Liver (tissue), 9 donors: ENCODE measurements around the gene THUMPD2. TPM values are rescaled to one million over a fixed set of nuclear protein-coding genes. Genes with fewer than 3 reads are reported as not detected.

Experiments
- DNase-seq: peaks from one replicate; pipeline ENCODE4 v3.0.0-alpha.2; 2017; ENCODE audit warnings: low spot score
- H3K27ac ChIP-seq, 2 donors: one replicate each; pipeline ENCODE4 v1.7.0; 2013; ENCODE audit warnings: inconsistent platforms in 2 of 2, low read length in 2 of 2, control low read depth in 1 of 2, low read depth in 1 of 2, mild to moderate bottlenecking in 1 of 2
- H3K27me3 ChIP-seq, 4 donors: one replicate each; pipeline versions ENCODE4 v1.6.1 to v1.7.0; 2013; ENCODE audit warnings: low read length in 3 of 4, inconsistent platforms in 1 of 4, mild to moderate bottlenecking in 1 of 4, moderate library complexity in 1 of 4; ENCODE audit not compliant: control insufficient read depth in 4 of 4, insufficient read depth in 4 of 4
- H3K36me3 ChIP-seq, 4 donors: one replicate each; pipeline versions ENCODE4 v1.6.1 to v1.7.0; 2013; ENCODE audit warnings: low read length in 3 of 4, mild to moderate bottlenecking in 3 of 4, low read depth in 1 of 4, moderate library complexity in 1 of 4; ENCODE audit not compliant: control insufficient read depth in 4 of 4, insufficient read depth in 3 of 4
- H3K4me1 ChIP-seq, 4 donors: one replicate each; pipeline versions ENCODE4 v1.6.1 to v1.7.0; 2013; ENCODE audit warnings: low read length in 3 of 4, mild to moderate bottlenecking in 3 of 4, moderate library complexity in 1 of 4; ENCODE audit not compliant: control insufficient read depth in 4 of 4, insufficient read depth in 4 of 4
- H3K4me3 ChIP-seq, 3 donors: one replicate each; pipeline versions ENCODE4 v1.6.1 to v1.7.0; 2013; ENCODE audit warnings: low read length in 3 of 3, control low read depth in 1 of 3, low read depth in 1 of 3, mild to moderate bottlenecking in 1 of 3
- H3K9ac ChIP-seq, 2 donors: one replicate each; pipeline ENCODE4 v1.7.0; 2013; ENCODE audit warnings: low read length in 2 of 2, mild to moderate bottlenecking in 2 of 2, moderate library complexity in 2 of 2, control low read depth in 1 of 2, low read depth in 1 of 2
- H3K9me3 ChIP-seq, 4 donors: one replicate each; pipeline versions ENCODE4 v1.6.1 to v1.7.0; 2013; ENCODE audit warnings: low read length in 3 of 4; ENCODE audit not compliant: control insufficient read depth in 4 of 4
- ATF3 ChIP-seq: IDR thresholded peaks from 2 replicates; pipeline ENCODE4 v1.6.1; 2016; ENCODE audit warnings: antibody characterized with exemption
- CTCF ChIP-seq: fragments of 150-350 bp; IDR thresholded peaks from 2 replicates; pipeline ENCODE4 v1.5.1; 2017; ENCODE audit warnings: improper control_type of control experiment, low read depth, low read length; ENCODE audit not compliant: missing input control
- EGR1 ChIP-seq, 2 donors: IDR thresholded peaks; 2 replicates each; pipeline ENCODE4 v1.6.1; 2016 to 2018; ENCODE audit warnings: antibody characterized with exemption in 2 of 2, low read depth in 2 of 2
- FOXA1 ChIP-seq: IDR thresholded peaks from 2 replicates; pipeline ENCODE4 v1.6.1; 2016; ENCODE audit warnings: antibody characterized with exemption
- FOXA2 ChIP-seq: IDR thresholded peaks from 2 replicates; pipeline ENCODE4 v1.6.1; 2016; ENCODE audit warnings: antibody characterized with exemption
- GABPA ChIP-seq, 2 donors: IDR thresholded peaks in 1 of 2; conservative IDR thresholded peaks in 1 of 2; 2 replicates each; pipeline ENCODE4 v1.6.1; 2016; ENCODE audit warnings: antibody characterized with exemption in 2 of 2, mild to moderate bottlenecking in 1 of 2, moderate library complexity in 1 of 2
- HNF4G ChIP-seq: IDR thresholded peaks from 2 replicates; pipeline ENCODE4 v1.6.1; 2016; ENCODE audit warnings: antibody characterized with exemption
- JUND ChIP-seq, 2 donors: IDR thresholded peaks; 2 replicates each; pipeline ENCODE4 v1.6.1; 2016; ENCODE audit warnings: antibody characterized with exemption in 2 of 2
- RAD21 ChIP-seq, 2 donors: IDR thresholded peaks; 2 replicates each; pipeline ENCODE4 v1.6.1; 2016; ENCODE audit warnings: antibody characterized with exemption in 2 of 2, mild to moderate bottlenecking in 2 of 2
- REST ChIP-seq: IDR thresholded peaks from 2 replicates; pipeline ENCODE4 v1.6.1; 2016; ENCODE audit warnings: antibody characterized with exemption, mild to moderate bottlenecking
- RXRA ChIP-seq, 2 donors: IDR thresholded peaks; 2 replicates each; pipeline ENCODE4 v1.6.1; 2017 to 2018; ENCODE audit warnings: antibody characterized with exemption in 2 of 2, mild to moderate bottlenecking in 1 of 2
- SP1 ChIP-seq: IDR thresholded peaks from 2 replicates; pipeline ENCODE4 v1.6.1; 2018; ENCODE audit warnings: antibody characterized with exemption, mild to moderate bottlenecking
- TAF1 ChIP-seq: conservative IDR thresholded peaks from 2 replicates; pipeline ENCODE4 v1.6.1; 2016; ENCODE audit warnings: antibody characterized with exemption, mild to moderate bottlenecking
- YY1 ChIP-seq: IDR thresholded peaks from 2 replicates; pipeline ENCODE4 v1.6.1; 2016; ENCODE audit warnings: antibody characterized with exemption, mild to moderate bottlenecking
- ZBTB33 ChIP-seq: IDR thresholded peaks from 2 replicates; pipeline ENCODE4 v1.6.1; 2016; ENCODE audit warnings: antibody characterized with exemption
- WGBS: extraction: QIAGEN DNeasy Blood & Tissue Kit; methylation state at CpG from one replicate; pipeline ENCODE4 v1.1.7; 2013; 5-methylcytosine and 5-hydroxymethylcytosine counted together
- polyA plus RNA-seq, 2 donors: library from polyadenylated mRNA; stranded (reverse) in 1 of 2; unstranded in 1 of 2; fragments of 200-250 nt in 1 of 2; fragments of >200 nt in 1 of 2; fragmentation: Nextera tagmentation in 1 of 2; extraction: Ambion mirVana in 1 of 2; gene quantifications; one replicate each; pipeline versions ENCODE4 v1.2.1 to v1.2.3, GENCODE V29; 2013 to 2015
- total RNA-seq, 2 donors: library from RNA; depleted of rRNA; stranded (reverse); fragments of >200 nt; gene quantifications; one replicate each; pipeline ENCODE4 v1.2.3, GENCODE V29; 2014
- donor health status: healthy.
- donor health status: healthy.
- donor health status: healthy.
- donor health status: healthy.
- donor health status: healthy.

The THUMPD2 gene
- total and polyA plus RNA-seq, 4 donors, result 2.2 to 5.9 (median 5.0) TPM

- Histone ChIP-seq H3K4me3 (no peak overlapping the region), H3K9ac (no peak overlapping the region), H3K27me3 (no peaks in the 10 kb centered on the region), H3K4me1 (peaks cover 1 to 4% (median 1%) of the 10 kb centered on the region in 4 donors), H3K36me3 (peaks cover 0 to 9% (median 3%) of the 10 kb centered on the region in 4 donors), H3K9me3 (no peaks in the 10 kb centered on the region), H3K27ac (no peak overlapping the region)
- 95% methylated on average over 3 of the region's 3 CpGs for WGBS
- DNase-seq, result no peak
- TF ChIP-seq RXRA (IDR thresholded peaks at IDR 0.05) (no peak), JUND (IDR thresholded peaks at IDR 0.05) (no peak), ZBTB33 (no peak), EGR1 (IDR thresholded peaks at IDR 0.05; ENCODE audit: low read depth in 2 of 2) (no peak), SP1 (no peak)
Observed at GRCh38 chr2:39772086-39772811, 6.8 kb downstream of the THUMPD2 start.

- no peaks in the 10 kb centered on the region for H3K9me3 ChIP-seq
- H3K4me3 ChIP-seq, result no peak overlapping the region
- H3K36me3 ChIP-seq, result peaks cover 3 to 34% (median 19%) of the 10 kb centered on the region in 4 donors
- no peak overlapping the region for H3K27ac ChIP-seq
- 92% methylated on average over 2 of the region's 2 CpGs for WGBS
- no peak overlapping the region for H3K9ac ChIP-seq
- no peak for DNase-seq
- H3K27me3 ChIP-seq, result no peaks in the 10 kb centered on the region
- TF ChIP-seq RXRA (IDR thresholded peaks at IDR 0.05), result no peak
- TF ChIP-seq HNF4G, result no peak
- no peak for TF ChIP-seq ATF3
- TF ChIP-seq TAF1, result no peak
- no peak for TF ChIP-seq RAD21 (IDR thresholded peaks at IDR 0.05)
- no peak for TF ChIP-seq YY1
- no peak for TF ChIP-seq REST
- TF ChIP-seq FOXA1, result no peak
- TF ChIP-seq EGR1 (IDR thresholded peaks at IDR 0.05; ENCODE audit: low read depth in 2 of 2), result no peak
- no peak for TF ChIP-seq SP1
- TF ChIP-seq CTCF, result no peak
- no peak for TF ChIP-seq FOXA2
- TF ChIP-seq GABPA (IDR thresholded peaks at IDR 0.05 in 1 of 2, conservative IDR thresholded peaks at IDR 0.05 in 1 of 2), result no peak
- TF ChIP-seq ZBTB33, result no peak
- H3K4me1 ChIP-seq, result no peaks in the 10 kb centered on the region
Observed at GRCh38 chr2:39762448-39762847, 16.6 kb downstream of the THUMPD2 start.
